OCI-M1 (cell line): ENCODE results near the gene NACC1.

Experiments
- DNase-seq: peaks from one replicate; lab custom pipeline; 2025; lab: John Stamatoyannopoulos, UW

The NACC1 gene

GRCh38 chr19:13120817-13121216 is 2.8 kb downstream of the NACC1 start:
- no peak for DNase-seq

GRCh38 chr19:13121551-13122274 is 3.6 kb downstream of the NACC1 start:
- no peak for DNase-seq

GRCh38 chr19:13122275-13122878 is 4.3 kb downstream of the NACC1 start:
- no peak for DNase-seq

DNA sequence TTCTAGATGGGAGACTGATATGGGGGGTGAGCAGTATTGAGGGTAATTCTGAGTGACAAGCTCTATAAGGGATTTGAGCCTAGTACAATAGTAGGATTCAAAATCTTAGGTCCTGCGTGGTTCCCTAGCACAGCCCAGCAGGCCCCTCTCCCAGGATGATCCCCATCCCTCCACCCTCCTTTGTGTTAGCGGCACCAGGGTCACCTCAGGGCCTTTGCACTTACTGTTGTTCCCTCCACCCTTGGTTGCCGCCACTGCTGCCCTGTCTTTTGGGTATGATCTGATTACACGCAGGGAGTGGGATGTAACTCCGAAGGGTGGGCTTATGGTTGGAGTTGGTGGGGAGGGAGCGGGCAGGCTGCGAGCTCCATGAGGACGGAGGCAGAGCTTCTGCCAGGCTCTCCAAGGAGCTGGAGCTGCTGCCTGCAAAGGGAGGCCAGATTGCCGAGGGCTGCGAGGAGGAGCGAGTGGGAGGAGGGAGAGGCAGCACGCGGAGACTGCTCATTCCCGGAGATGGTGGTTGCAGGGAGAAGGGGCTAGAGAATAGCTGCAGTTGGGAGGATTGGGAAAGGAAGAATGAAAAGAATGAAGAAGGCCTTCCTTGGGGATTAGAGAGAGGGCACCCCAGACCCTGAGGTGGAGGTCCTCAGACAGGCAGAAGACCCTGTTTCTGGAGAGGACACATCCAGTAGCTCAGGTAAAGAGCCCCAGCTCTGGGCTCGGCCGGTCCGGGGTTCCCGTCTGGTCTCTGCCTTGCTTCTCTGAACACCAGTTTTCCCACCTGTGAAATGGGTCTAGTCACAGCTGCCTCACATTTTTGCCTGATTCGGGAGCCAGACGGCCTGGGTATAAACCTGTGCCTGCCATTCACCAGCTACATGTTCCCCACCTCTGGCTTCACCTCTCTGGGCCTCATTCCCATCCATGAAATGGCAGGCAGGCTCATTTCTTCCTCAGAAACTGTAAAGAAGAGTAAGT is 5.2 kb downstream of the NACC1 start:
- DNase-seq: no peak

DNA sequence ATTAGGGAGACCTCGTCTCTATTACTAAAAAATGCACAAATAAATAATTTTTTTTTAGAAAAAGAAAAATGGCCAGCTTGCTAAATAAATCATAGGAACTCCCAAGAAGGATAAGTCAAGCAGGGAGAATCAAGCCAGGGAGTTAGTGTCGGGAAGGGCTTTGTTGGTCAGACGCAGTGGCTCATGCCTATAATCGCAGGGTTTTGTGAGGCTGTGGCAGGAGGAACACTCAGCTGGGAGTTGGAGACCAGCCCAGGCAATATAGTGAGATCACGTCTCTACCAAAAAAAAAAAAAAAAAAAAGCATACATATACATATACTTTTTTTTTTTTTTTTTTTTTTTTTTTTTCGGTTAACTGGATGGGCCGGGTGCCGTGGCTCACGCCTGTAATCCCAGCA is 9.0 kb downstream of the NACC1 start:
- DNase-seq: no peak

GRCh38 chr19:13127811-13128575 is 9.9 kb downstream of the NACC1 start:
- DNase-seq: no peak

DNA sequence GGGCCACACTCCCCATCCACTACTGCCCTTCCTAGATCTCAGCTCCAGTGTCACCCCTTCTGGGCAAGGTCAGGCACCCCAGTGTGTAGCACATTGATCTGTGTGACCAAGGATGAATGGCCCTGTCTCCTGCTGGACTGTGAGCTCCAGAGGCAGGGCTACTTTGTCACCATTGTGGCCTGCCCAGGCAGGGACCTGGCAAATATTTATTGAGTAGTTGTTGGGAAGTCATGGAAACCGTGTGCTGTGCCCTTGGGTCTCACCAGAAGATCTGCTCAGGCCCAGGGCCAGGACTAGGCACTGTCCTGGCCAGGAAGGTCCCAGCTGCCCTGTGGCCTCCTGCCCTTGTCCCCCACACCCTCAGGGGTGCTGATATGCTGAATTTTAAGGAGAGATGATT is 10.5 kb downstream of the NACC1 start:
- DNase-seq: no peak

GRCh38 chr19:13129384-13129783 is 11.3 kb downstream of the NACC1 start:
- DNase-seq: no peak

DNA sequence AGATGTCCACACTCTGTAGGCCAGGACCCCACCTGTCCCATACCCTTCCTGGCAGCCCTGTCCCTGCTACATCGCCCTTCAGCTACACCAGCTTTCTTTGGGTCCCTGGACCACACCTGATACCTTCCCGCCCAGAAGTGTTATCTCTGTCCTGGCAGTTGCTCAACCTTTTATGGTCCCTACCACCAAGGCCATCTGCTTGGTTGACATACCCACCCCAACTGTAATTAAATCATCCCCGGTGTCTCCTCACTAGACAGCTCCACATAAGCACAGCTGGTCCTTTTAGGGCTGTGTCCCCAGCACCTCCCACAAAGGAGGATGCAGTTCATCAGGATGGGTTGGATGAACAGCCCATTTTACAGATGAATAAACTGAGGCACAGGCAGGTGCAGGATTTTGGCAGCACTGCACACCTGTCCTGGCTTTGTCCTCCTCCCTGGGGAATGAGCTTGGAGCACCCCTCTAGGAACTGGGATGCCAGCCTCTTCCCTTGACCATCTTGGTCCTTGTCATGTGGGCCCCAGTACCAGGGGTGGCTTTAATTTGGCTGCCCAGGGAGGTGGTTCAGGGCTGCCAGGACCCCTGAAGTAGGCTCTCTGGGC is 12.9 kb downstream of the NACC1 start:
- no peak for DNase-seq

DNA sequence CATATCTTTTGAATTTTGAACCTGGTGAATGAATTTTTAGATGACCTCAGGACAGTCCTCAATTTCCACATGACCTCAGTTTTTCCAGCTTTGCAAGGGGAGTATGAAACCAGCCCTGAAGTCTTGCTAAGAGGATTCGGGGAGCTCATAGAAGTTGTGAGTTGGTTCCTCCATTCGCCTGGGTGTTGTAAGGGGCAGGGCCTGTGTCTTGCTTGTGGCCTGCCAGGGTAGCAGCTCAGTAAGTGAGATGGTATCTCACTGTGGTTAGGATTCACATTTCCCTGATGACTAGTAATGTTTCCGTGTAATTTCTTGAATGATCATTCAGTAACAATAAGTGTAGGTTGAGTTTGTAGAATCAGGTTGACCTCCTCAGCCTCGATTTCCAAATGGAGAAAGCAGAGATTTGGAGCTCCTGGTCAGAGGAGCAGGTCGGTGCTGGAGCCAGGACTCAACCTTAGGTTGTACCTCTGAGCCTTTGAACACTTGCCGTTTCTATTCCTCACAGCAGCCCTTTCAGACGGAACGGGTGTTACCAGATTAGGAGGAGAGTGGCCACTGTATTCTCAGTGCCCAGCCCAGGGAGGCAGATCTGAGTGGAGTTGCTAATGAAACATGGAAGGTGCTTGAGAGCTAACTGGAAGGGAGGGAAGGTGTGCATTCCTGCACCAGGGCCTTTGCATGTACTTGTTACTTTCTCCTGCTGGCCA is 14.6 kb downstream of the NACC1 start:
- DNase-seq: peak; percentile 81

DNA sequence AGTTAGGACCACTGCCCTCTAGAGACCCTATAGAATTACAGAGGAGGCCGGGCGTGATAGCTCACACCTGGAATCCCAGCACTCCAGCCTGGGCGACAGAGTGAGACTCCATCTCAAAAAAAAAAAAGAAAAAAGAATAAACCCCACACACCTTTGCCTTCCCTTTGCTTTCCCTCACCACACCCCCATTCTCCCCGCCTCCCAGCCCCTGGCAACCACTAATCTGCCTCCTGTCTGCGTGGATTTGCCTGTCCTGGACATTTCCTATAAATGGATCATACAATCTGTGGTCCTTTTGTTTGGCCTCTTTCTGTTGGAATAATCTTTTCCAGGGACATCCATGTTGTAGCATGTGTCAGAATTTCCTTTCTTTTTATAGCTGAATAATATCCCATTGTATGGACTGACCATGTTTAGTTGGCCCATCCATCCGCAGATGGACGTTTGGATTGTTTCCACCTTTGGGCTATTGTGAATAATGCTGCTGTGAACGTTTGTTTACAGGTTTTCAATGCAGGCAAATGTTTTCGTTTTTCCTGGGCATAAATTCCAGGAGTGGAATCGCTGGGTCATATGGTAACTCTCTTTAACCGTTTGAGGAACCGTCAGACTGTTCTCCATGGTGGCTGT is 15.3 kb downstream of the NACC1 start:
- no peak for DNase-seq

DNA sequence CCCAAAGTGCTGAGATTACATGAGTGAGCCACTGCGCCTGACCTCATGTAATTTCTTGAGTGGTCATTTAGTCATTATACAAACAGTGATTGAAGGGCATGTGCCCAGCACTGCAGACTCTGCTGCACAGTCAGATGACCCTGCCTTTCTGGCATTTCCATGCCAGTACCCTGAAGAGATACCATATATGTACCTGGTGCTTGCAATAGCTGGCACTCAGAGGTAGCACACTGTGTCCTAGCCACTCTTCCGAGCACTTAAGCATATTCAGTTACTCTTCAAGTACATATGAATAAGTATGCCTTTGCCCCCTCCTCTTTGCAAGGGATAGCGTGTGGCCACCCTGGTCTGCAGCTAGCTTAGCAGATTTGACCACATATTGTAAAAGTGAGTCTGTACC is 16.6 kb downstream of the NACC1 start:
- DNase-seq: no peak

DNA sequence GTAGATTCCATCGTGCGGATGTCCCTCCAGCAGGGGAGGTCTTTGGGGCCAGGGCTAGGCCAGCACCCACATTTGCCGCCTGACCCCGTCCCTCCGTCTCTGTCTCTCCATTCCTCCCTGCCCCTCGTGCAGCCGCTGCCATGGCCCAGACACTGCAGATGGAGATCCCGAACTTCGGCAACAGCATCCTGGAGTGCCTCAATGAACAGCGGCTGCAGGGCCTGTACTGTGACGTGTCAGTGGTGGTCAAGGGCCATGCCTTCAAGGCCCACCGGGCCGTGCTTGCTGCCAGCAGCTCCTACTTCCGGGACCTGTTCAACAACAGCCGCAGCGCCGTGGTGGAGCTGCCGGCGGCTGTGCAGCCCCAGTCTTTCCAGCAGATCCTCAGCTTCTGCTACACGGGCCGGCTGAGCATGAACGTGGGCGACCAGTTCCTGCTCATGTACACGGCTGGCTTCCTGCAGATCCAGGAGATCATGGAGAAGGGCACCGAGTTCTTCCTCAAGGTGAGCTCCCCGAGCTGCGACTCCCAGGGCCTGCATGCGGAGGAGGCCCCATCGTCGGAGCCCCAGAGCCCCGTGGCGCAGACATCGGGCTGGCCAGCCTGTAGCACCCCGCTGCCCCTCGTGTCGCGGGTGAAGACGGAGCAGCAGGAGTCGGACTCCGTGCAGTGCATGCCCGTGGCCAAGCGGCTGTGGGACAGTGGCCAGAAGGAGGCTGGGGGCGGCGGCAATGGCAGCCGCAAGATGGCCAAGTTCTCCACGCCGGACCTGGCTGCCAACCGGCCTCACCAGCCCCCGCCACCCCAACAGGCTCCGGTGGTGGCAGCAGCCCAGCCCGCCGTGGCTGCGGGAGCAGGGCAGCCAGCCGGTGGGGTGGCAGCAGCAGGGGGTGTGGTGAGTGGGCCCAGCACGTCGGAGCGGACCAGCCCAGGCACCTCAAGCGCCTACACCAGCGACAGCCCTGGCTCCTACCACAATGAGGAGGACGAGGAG is 17.3 kb downstream of the NACC1 start:
- DNase-seq: no peak

- no peak for DNase-seq
Observed at GRCh38 chr19:13137290-13137794, 19.3 kb downstream of the NACC1 start.

GRCh38 chr19:13138171-13138915 is 20.3 kb downstream of the NACC1 start:
- no peak for DNase-seq

DNA sequence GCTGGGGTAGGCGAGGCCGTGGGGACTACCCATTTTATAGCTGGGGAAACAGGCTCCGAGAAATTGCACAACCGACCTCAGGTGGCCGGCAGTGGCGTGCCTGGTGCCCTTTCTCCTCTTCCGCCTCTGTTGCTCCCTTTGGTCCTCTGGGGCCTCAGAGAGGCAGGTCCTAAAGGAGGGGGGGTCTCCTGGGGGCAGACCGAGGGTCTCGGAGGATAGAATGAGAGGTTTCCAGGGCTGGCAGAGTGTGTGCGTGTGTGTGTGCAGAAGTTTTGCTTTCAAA is 20.8 kb downstream of the NACC1 start:
- no peak for DNase-seq

DNA sequence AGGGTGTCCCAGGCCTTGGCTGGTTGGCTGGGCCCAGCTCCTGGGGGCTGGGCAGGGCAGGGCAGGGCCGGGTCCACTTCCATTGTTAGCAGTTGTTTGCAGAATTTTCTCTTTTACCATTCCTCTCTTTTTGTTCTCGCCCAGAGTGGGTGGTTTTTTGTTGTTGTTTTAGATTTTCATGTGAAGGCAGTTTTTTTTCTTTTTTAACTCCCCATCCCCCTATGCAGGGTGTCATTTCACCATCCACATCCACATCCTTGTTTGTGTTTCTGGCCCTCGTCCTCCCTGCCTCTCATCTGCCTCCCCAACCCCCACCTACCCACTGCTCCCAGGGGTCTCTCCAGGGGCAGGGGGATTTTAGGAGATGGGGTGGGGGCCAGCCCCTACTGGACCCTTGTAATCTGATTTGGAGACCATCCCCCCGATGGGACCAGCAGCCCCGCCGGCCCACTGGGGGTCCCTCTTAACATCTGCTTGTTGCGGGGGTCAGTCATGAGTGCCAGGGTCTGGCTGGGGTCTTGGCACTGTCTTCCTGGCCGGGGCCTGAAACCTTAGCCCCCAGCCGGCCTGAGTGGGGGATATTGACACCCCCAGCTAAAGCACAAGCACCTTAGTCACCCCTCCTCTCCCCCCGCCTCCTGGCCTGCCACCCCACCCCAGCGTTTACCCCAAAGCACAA is 21.7 kb downstream of the NACC1 start:
- no peak for DNase-seq
